ENCODE results near the gene SFTPB.

Gene SFTPB

GRCh38 chr2:85706599-85707296 lies 38.7 kb upstream of the SFTPB start:
- FAIRE-seq (no peak), DNase-seq (ENCODE audit: insufficient read length, low spot score) (no peak)
- no peak for TF ChIP-seq CTCF (IDR thresholded peaks at IDR 0.05; ENCODE audit: insufficient read depth, missing control alignments)

GRCh38 chr2:85706063-85706462 lies 38.1 kb upstream of the SFTPB start:
- no peak for DNase-seq (ENCODE audit: insufficient read length, low spot score)
- FAIRE-seq: no peak
- no peak for TF ChIP-seq CTCF (IDR thresholded peaks at IDR 0.05; ENCODE audit: insufficient read depth, missing control alignments)

GRCh38 chr2:85705680-85706039 lies 37.7 kb upstream of the SFTPB start:
- FAIRE-seq: no peak
- no peak for TF ChIP-seq CTCF (IDR thresholded peaks at IDR 0.05; ENCODE audit: insufficient read depth, missing control alignments)
- no peak for DNase-seq (ENCODE audit: insufficient read length, low spot score)

- DNase-seq (ENCODE audit: insufficient read length, low spot score) (no peak), FAIRE-seq (no peak)
- no peak for TF ChIP-seq CTCF (IDR thresholded peaks at IDR 0.05; ENCODE audit: insufficient read depth, missing control alignments)
Measured at GRCh38 chr2:85704800-85705679, 37.0 kb upstream of the SFTPB start.

- no peak for FAIRE-seq
- no peak for TF ChIP-seq CTCF (IDR thresholded peaks at IDR 0.05; ENCODE audit: insufficient read depth, missing control alignments)
- DNase-seq (ENCODE audit: insufficient read length, low spot score): no peak
Measured at GRCh38 chr2:85704038-85704437, 36.0 kb upstream of the SFTPB start.

GRCh38 chr2:85703329-85703728 lies 35.3 kb upstream of the SFTPB start:
- TF ChIP-seq CTCF (IDR thresholded peaks at IDR 0.05; ENCODE audit: insufficient read depth, missing control alignments): no peak
- DNase-seq (ENCODE audit: insufficient read length, low spot score): no peak
- no peak for FAIRE-seq

- DNase-seq (ENCODE audit: insufficient read length, low spot score): no peak
- no peak for TF ChIP-seq CTCF (IDR thresholded peaks at IDR 0.05; ENCODE audit: insufficient read depth, missing control alignments)
- no peak for FAIRE-seq
Measured at GRCh38 chr2:85702800-85703199, 34.8 kb upstream of the SFTPB start.
